Epithelial cell of proximal tubule (primary cell): ENCODE measurements around the gene TMEM151A. TPM values are rescaled to one million over a fixed set of nuclear protein-coding genes. Genes with fewer than 3 reads are reported as not detected.

Experiments
- DNase-seq: peaks from one replicate; pipeline ENCODE4 v3.0.0-alpha.2; 2011; ENCODE audit warnings: low read depth
- H3K4me3 ChIP-seq: 2 replicates; pipeline ENCODE4 v1.5.1; 2011; ENCODE audit warnings: low read depth, mild to moderate bottlenecking, low read length
- CTCF ChIP-seq: conservative IDR thresholded peaks from 2 replicates; pipeline ENCODE4 v1.5.1; 2012; ENCODE audit warnings: low read depth, mild to moderate bottlenecking, low read length
- total RNA-seq: library from RNA; depleted of rRNA; stranded (reverse); fragments of >200 nt; gene quantifications from 2 replicates; pipeline ENCODE4 v1.2.3, GENCODE V29; 2015

TMEM151A gene
- total RNA-seq, 1 donor from 2014 or later: 0.58 TPM

GRCh38 chr11:66335531-66336233, 44.0 kb downstream of the TMEM151A start:
- no peak for DNase-seq
- peak overlapping the region; percentile 96 for H3K4me3 ChIP-seq
- no peak for TF ChIP-seq CTCF

- TF ChIP-seq CTCF: peak; percentile 48
- H3K4me3 ChIP-seq: peak within 1 kb of the TSS; percentile 96
- DNase-seq: peak; percentile 66
Measured at GRCh38 chr11:66336234-66337102, 44.8 kb downstream of the TMEM151A start, which contains the start of gene RIN1. Gene RIN1, minus strand, starts transcription at chr11:66336434. Its CDS starts 32 bp downstream, at chr11:66336402.

- TF ChIP-seq CTCF: no peak
- DNase-seq: no peak
- H3K4me3 ChIP-seq: no peak overlapping the region
Measured at GRCh38 chr11:66337103-66337899, 45.6 kb downstream of the TMEM151A start.

GRCh38 chr11:66338276-66339161, 46.8 kb downstream of the TMEM151A start:
- DNase-seq: no peak
- no peak overlapping the region for H3K4me3 ChIP-seq

GRCh38 chr11:66339162-66339675, 47.5 kb downstream of the TMEM151A start:
- no peak for DNase-seq
- no peak for TF ChIP-seq CTCF
- H3K4me3 ChIP-seq: no peak overlapping the region

More at GRCh38 chr11:66338276-66339161, 46.8 kb downstream of the TMEM151A start:
- no peak for TF ChIP-seq CTCF
